DMS114 treated with DMSO at 0.1 percent for 48 hours (cell line): ENCODE data around the gene NDUFS6.
"Not testable (repeated sequence)": the region's sequence is repeated elsewhere in the genome, so short reads cannot be mapped to it uniquely, and the experiment has no call there.

Source experiments
- DNase-seq: peaks from one replicate; lab custom pipeline; 2025; ENCODE audit not compliant: unreplicated experiment; lab: John Stamatoyannopoulos, UW

NDUFS6 gene

DNA sequence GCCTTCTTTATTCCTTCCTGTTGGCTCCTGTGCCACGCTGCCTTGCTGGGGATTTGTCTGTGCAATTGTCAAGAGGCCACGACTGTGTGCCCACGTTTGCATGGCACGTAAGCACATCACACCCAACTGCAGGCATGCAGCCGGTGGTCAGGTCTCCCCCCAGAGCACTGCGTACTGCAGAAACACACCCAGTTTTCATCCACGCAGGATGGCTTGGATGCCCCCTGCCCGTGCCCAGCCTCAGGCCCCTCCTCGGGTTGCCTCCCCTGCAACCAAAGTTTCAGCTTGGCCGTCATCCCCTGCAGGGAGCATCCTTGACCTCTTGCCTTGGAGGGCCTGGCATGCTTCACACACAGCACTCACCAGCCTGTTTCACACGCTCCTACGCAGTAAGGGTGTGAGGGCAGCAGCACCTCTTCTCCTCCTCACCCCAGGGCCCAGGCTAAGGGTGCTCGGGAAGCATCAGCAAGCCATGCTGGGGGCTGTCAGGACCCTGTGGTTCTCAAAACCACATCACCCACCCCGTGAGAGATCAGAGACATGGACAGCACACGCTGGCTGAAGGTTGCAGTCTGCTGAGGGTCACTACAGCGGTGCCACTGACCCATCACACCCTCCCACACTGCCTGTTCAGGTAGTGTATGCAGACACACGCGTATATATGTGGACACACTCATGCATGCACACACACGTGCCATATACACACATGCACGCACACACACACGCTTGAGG lies 4.7 kb upstream of the NDUFS6 start:
- no peak for DNase-seq

DNA sequence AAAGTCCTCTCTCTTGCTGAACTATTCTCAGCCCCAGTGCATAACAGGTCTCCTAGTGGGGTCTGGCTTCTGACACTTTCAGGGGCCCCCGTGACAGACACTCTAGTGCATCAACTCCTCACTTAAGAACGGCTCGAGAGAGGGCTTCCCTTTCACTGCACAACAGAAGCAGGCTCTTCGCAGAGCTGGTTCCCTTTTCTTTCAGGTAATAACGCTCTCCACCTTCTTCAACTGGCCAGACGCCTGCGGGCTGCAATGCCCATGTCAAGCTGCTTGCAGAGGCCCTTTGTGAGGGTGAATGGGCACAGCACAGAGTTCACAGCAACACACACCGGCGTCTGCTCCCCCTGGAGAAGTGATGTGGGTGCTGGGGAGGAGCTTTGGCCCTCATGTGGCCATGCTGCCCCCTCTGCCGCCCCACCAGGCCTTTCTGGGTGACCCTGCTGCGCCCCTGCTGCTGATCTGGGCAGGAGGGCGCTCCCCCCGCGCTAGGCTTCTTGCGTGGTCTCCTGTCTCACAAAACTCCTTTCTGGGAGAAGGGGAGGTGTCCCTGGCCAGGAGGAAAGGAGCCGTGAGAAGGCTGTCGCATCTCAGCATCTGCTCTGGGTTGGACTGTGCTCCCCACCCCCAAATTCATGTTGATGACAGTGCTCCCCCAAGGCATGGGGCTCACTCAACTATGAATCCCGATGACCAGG lies 4.0 kb upstream of the NDUFS6 start:
- no peak for DNase-seq

DNA sequence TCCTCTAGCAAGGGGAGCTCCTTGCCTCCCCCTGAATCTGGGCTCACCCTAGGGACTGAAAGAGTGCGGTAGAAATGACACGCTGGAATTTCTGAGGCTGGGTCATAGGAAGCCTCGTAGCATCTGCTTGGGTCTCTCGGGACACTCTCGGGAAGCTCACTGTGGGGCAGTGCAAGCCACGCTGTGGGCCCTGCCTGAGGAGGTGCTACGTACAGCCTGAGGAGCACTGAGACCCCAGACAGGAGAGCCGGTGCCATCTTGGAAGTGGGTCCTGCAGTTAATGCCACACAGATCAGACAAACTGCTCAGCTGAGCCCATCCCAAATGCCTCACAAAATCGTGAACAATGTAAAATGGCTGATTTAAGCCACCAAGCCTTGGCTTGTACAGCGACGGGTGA lies 3.4 kb upstream of the NDUFS6 start:
- no peak for DNase-seq

DNA sequence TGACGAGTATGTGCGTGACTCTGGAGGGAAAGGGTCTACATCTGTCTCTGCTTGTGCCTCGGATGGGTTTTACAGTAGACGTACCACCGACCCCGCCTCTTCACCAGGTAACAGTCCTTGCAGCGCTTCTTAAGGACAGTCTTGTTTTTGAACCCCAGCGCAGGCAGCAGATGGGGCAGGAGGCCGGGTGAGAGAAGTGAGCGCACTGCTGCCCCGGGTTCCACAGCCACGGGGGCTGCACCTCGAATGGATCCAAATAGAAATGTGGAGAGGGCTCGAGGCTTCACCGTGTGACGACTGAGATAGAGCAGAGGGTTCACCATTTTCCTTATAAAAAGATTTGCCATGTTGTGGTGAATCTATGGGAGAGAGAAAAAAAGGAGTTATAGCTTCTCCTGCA lies 2.6 kb upstream of the NDUFS6 start:
- DNase-seq, result not testable (repeated sequence)

DNA sequence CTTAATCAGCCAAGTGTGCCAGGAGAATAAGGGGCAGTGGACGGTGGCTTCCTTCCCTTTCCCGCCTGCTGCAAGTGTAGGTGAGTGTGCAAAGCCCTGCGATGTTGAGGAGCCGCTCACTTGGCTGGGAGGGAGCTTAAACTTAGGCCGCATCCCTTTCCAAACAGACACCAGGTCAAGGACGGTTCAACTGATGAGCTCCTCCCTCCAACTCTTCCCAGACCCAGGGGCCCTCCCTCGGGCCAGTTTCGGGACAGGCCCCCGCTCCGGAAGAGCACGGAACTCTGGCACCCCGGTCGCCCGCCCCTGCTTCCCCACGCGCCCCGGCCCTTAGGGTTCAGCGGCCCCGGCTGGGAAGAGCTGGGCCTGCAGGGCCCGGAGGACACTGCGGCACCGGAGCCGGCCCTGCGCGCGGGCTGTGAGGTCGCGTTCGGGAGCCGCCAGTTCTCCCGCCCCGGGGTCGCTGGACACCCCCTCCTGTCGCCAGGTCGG lies 2.1 kb upstream of the NDUFS6 start:
- no peak for DNase-seq

- peak; percentile 75 for DNase-seq
Measured at GRCh38 chr5:1799602-1800471, 1.4 kb upstream of the NDUFS6 start, which contains the start of gene MRPL36. Gene MRPL36, minus strand, starts transcription at chr5:1799837. Its CDS starts 902 bp downstream, at chr5:1798935.

DNA sequence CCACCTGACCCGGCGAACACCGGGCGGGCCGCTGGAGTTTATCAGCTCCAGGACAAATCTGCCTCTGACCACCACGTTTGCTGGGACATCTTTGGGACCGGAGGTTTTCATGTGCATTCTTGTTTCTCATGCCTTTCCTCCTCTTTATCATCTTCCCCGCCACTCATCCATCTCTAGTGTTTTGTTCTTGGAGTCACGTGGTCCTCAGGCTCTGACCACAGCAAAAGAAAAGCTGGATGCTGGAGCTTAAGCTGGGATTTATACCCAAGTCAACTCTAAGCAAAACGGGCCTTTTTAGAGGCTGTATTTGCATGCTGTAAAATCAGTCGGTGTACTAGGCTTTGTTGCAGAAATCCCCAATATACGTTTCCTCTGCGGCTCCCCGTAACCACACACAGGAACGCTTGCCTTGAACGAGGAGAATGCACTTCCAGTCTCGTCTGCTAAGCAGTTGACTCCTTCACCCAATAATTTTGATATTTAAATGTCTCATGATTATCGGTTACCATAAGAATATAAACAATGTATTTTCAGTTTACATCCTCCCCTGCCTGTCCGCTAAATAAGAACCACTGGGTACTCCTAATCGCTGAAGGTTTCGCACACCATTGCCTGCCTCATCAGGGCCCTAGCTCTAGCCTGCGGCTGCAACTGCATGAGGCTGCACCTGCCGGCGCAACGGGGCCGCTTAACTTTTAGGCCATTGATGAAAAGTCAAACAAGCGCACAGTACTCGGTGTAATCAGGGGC lies 560 bp upstream of the NDUFS6 start:
- DNase-seq, result peak; percentile 27

- DNase-seq, result peak; percentile 18
Measured at GRCh38 chr5:1801967-1802295, 724 bp downstream of the NDUFS6 start.

- no peak for DNase-seq
Measured at GRCh38 chr5:1803192-1803591, 2.0 kb downstream of the NDUFS6 start.

GRCh38 chr5:1804001-1804690 lies 2.9 kb downstream of the NDUFS6 start:
- DNase-seq, result no peak

GRCh38 chr5:1805326-1805725 lies 4.1 kb downstream of the NDUFS6 start:
- no peak for DNase-seq

DNA sequence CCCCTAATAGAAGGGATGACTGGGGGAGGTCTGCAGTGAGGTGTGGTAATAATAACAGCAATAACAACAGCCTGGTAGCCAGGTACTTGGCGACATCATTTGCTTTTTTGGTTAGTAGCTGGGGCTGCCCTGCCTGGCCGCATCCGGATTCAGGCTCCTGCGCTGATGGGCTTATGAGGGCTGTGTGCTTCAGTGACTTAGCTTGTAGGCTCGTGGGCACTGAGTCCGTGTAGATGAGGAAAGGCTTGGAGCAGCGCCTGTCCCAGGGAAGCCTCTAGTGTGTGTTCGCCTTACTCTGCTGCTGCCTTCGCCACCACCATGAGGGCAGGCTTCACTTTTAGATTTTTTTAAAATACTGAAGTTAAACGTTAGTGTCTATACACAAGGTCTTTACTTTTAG lies 4.5 kb downstream of the NDUFS6 start:
- no peak for DNase-seq

GRCh38 chr5:1806199-1806598 lies 5.0 kb downstream of the NDUFS6 start:
- no peak for DNase-seq

DNA sequence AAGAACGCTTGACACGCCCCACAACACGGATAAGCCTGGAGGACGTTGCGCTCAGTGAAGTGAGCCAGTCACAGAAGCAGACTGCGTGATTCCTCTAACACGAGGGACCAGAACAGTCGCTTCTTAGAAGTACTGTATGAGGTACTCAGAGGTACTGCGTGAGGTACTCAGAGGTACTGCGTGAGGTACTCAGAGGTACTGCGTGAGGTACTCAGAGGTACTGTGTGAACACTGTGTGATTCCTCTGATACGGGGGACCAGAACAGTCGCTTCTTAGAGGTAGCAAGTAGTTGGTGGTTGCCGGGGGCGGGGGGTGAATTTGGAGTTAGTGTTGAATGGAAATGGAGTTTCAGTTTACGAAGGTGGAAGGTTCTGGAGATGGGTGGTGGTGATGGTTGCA lies 5.8 kb downstream of the NDUFS6 start:
- no peak for DNase-seq

DNA sequence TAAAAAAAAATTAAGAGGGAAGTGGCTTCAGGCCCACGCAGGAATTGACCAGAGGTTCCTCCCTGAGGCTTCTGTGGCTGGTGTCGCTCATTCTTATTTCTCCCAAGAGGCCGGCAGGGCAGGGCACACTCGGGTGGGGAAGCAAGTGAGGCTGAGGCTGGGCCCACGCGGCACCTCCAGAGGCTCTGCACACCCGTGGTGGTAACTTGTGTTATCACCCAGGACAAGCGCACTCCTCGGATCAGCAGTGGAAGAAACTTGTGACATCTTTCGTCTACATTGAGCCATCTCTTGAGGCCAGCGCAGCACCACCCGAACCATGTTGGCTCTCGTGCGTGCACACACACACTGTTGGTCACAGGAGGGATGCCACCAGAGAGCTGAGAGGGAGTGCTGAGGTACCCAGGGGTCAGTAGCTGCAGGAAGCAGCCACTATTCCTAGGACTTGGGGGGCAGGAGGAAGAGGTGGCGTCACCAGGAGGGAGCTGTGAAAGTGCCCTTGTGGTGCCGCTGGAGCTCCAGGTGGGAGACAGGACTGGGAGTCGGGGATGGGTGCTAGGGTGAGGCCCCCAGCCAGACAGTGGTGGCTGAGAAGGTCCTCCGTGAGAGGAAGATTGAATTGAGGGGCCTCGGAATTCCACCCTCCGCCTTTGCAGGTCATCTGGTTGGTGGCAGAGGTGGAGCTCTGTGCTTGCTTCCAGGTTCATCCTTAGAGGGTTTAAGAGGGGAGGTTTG lies 6.4 kb downstream of the NDUFS6 start:
- DNase-seq, result no peak

DNA sequence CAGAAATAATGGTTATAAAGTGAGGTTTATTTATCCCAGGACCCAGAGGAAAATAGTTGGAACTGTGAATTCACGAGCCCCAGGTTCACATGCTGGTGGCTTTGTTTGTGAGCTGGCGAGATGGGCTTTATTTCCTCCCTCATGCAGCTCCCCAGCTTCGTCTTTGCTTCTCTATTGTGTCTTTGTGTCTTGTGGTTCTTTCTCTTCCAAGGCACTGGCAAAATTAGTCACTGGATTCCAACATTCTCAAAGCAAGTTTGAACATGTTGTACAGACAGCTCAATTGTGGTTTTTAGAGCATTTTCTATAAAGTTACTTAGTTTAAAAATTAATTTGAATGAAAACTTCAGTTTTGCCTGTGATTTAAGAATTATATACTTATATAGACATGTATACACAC lies 7.2 kb downstream of the NDUFS6 start:
- DNase-seq, result no peak

DNA sequence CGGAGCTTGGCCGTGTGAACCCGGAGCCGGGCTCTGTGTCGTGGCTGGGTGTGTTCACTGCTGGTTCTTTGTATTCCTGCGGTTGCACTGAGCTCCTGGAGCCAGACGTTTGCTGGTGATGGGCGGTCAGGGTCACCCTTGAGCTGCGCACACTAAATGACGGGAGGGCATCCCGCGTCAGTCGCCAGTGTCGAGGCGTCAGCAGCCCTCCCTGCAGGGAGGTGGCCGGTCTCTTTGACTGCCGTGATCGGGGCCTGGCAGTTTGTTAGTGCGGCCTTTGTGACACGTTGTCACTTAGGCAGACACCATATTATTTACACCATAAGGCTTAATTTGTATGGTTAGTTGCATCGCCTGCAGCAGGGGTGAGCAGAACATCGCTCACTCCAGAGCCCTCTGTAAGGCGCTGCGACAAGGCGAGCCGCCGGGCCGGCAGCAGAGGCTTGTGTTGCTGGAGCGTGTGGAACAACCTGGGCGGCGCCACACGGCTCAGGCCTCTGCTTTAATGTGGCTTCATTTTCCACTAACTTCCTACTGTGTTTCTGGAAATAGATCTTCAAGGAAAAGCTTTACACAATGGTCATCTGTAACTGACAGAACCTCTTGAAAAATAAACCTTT lies 8.3 kb downstream of the NDUFS6 start:
- no peak for DNase-seq

GRCh38 chr5:1810581-1811101 lies 9.4 kb downstream of the NDUFS6 start:
- DNase-seq, result no peak
